Thymus (tissue), 11 donors: ENCODE measurements around the gene PEX26. TPM values are rescaled to one million over a fixed set of nuclear protein-coding genes. Genes with fewer than 3 reads are reported as not detected.
"Not testable (repeated sequence)": the region's sequence is repeated elsewhere in the genome, so short reads cannot be mapped to it uniquely, and the experiment has no call there.

ENCODE experiments used
- DNase-seq, 9 donors: peaks; one replicate each; pipeline ENCODE4 v3.0.0-alpha.2; 2013; ENCODE audit warnings: low spot score in 9 of 9, low read depth in 6 of 9, missing footprints in 1 of 9
- H3K27ac ChIP-seq, 2 donors: one replicate each; pipeline ENCODE4 v1.5.1; 2013; ENCODE audit warnings: control low read depth in 1 of 2, low read depth in 1 of 2, low read length in 1 of 2, mild to moderate bottlenecking in 1 of 2, moderate library complexity in 1 of 2
- H3K27me3 ChIP-seq, 2 donors: one replicate each; pipeline ENCODE4 v1.5.1; 2013; ENCODE audit warnings: low read length in 1 of 2; ENCODE audit not compliant: control insufficient read depth in 2 of 2, insufficient read depth in 1 of 2
- H3K36me3 ChIP-seq, 2 donors: one replicate each; pipeline ENCODE4 v1.5.1; 2013; ENCODE audit warnings: low read length in 1 of 2, mild to moderate bottlenecking in 1 of 2, moderate library complexity in 1 of 2; ENCODE audit not compliant: control insufficient read depth in 2 of 2, insufficient read depth in 2 of 2
- H3K4me1 ChIP-seq, 2 donors: one replicate each; pipeline ENCODE4 v1.5.1; 2013; ENCODE audit warnings: low read length in 2 of 2; ENCODE audit not compliant: control insufficient read depth in 2 of 2, insufficient read depth in 2 of 2
- H3K4me3 ChIP-seq, 2 donors: one replicate each; pipeline ENCODE4 v1.5.1; 2013; ENCODE audit warnings: low read length in 2 of 2, control low read depth in 1 of 2, mild to moderate bottlenecking in 1 of 2
- H3K9me3 ChIP-seq, 2 donors: one replicate each; pipeline ENCODE4 v1.5.1; 2013; ENCODE audit warnings: low read length in 1 of 2, mild to moderate bottlenecking in 1 of 2; ENCODE audit not compliant: control insufficient read depth in 2 of 2, insufficient read depth in 1 of 2
- WGBS: extraction: QIAGEN DNeasy Blood & Tissue Kit; methylation state at CpG from one replicate; pipeline ENCODE4 v1.1.7; 2013; 5-methylcytosine and 5-hydroxymethylcytosine counted together
- polyA plus RNA-seq: library from polyadenylated mRNA; stranded (reverse); fragments of 200-250 nt; gene quantifications from one replicate; pipeline ENCODE4 v1.2.3, GENCODE V29; 2013
- total RNA-seq: library from RNA; stranded (reverse); fragments of 120-200 nt; gene quantifications from one replicate; pipeline ENCODE4 v1.2.4, GENCODE V29; 2013
- donor health status: healthy.

The PEX26 gene
- total and polyA plus RNA-seq, 2 donors: 10.9 to 16.0 TPM

DNA sequence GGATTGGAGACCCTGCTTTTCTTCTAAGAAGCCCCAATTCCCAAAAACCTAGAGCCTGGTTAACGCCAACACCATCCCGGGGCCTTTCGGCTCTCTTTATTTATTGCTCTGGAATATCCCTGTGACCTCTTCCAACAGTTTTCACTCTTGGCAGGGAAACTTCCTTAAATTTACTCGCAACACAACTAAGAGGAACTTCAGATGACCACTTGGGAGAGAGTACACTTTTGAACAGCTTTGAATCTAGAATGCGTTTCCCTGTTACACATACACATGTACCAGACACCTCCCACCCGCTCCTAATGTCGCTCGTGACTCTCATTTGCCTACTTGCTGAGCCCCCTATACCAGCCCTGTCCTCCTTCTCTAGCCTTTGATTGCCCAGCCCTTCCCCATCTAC, 52.2 kb downstream of the PEX26 start:
- Histone ChIP-seq H3K27ac (no peak overlapping the region), H3K27me3 (no peaks in the 10 kb centered on the region), H3K9me3 (peaks cover 0 to 1% of the 10 kb centered on the region in 2 donors), H3K4me1 (no peaks in the 10 kb centered on the region), H3K36me3 (no peaks in the 10 kb centered on the region), H3K4me3 (no peak overlapping the region)
- WGBS: 97% methylated on average over 8 of the region's 8 CpGs
- no peak for DNase-seq

DNA sequence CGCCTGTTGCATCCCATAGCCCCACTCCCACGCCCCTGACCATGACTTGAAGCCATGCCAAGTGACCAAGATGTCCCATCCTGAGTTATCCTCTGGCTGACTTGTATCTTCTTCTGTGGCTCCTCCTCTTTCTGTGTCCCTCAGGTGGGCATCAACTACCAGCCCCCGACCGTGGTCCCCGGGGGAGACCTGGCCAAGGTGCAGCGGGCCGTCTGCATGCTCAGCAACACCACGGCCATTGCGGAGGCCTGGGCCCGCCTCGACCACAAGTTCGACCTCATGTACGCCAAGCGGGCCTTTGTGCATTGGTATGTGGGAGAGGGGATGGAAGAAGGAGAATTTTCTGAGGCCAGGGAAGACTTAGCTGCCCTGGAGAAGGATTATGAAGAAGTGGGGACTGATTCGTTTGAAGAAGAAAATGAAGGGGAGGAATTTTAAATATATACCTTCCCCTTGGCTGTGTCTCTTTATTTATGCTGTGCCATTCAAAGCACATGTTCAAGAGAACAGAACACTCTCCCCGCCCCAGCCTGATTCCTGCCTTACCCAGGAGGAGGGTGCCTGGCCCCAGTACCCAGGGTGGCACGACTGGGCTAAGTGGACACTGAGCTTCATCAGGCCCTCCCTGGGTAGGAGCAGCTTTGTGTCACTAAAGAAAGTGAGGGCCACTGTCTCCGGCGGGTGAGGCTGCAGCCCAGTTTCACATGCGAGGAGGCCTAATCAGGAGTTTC, 53.1 kb downstream of the PEX26 start:
- 97% methylated on average over 20 of the region's 20 CpGs for WGBS
- DNase-seq: no peak
- H3K9me3 ChIP-seq: peaks cover 0 to 1% of the 10 kb centered on the region in 2 donors
- no peaks in the 10 kb centered on the region for H3K27me3 ChIP-seq
- H3K36me3 ChIP-seq: no peaks in the 10 kb centered on the region
- no peaks in the 10 kb centered on the region for H3K4me1 ChIP-seq
- H3K27ac ChIP-seq: no peak overlapping the region
- no peak overlapping the region for H3K4me3 ChIP-seq

DNA sequence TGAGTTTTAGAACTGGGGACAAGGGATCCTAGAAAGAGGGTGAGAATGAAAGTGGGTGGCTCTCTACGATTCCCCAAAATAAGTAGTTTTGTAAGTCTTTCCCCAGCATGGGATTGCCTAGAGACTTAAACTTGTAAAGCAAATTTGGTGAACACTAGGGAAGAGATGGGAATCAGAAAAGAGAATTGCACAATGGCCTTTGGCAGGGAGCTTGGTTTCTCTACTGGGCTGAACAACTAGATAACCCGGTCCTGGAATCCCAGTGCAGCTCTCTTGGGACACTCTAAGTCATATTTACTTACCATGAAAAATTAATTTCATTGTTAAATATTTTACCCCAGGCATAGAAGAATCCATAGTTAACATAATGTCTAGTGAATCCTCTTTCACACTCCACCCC, 55.7 kb downstream of the PEX26 start:
- peaks cover 0 to 1% of the 10 kb centered on the region in 2 donors for H3K9me3 ChIP-seq
- 96% methylated on average over 2 of the region's 2 CpGs for WGBS

DNA sequence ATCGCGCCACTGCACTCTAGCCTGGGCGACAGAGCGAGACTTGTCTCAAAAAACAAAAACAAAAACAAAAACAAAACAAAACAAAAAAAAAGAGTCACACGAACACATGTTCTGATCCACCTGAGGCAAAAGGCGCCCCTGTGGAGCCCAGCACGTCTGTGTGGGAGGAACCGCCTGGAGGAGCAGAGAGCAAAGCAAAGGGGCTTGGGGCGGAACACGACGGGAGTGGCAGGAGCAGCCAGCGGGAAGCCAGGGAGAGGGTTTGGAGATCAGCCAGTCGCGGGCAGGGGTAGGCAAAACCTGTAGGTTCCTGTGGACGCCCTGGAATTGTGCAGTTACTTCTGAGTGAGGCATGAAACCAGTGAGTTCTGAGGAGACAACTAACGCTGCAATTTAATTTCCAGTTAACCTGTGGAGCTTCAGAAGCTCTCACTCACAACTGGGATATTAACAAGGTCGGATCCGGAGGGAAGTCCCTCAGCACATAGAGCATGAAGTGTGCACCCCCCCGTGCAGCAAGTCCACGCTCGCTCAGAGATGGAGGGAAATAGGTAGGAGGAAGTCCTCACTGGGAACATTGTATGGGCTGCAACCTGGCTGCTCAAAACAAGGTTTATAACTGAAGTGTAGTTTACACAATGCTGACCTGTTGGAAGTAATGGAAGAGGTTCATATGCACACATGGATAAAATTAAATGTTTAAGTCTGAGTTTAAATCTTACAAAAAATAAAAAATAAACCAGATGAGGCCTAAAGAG, 59.0 kb downstream of the PEX26 start:
- H3K4me1 ChIP-seq: no peaks in the 10 kb centered on the region
- H3K27me3 ChIP-seq: no peaks in the 10 kb centered on the region
- H3K9me3 ChIP-seq: no peaks in the 10 kb centered on the region
- H3K27ac ChIP-seq: no peak overlapping the region
- H3K36me3 ChIP-seq: no peaks in the 10 kb centered on the region
- WGBS: 91% methylated on average over 21 of the region's 21 CpGs
- DNase-seq: no peak
- H3K4me3 ChIP-seq: no peak overlapping the region

More for the DNA sequence above, 55.7 kb downstream of the PEX26 start:
- H3K4me3 ChIP-seq: no peak overlapping the region
- H3K4me1 ChIP-seq: no peaks in the 10 kb centered on the region
- H3K36me3 ChIP-seq: no peaks in the 10 kb centered on the region
- H3K27me3 ChIP-seq: no peaks in the 10 kb centered on the region
- no peak overlapping the region for H3K27ac ChIP-seq
- DNase-seq: no peak

DNA sequence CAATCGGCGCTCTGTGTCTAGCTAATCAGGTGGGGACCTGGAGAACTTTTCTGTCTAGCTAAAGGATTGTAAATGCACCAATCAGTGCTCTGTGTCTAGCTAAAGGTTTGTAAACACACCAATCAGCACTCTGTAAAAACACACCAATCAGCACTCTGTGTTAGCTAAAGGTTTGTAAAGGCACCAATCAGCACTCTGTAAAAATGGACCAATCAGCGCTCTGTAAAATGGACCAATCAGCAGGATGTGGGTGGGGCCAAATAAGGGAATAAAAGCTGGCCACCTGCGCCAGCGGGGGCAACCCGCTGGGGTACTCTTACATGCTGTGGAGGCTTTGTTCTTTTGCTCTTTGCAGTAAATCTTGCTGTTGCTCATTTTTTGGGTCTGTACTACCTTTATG, 63.2 kb downstream of the PEX26 start:
- H3K4me1 ChIP-seq, H3K9me3 ChIP-seq, H3K27me3 ChIP-seq, H3K36me3 ChIP-seq, H3K4me3 ChIP-seq, DNase-seq, H3K27ac ChIP-seq: not testable (repeated sequence)
- WGBS: 98% methylated on average over 6 of the region's 6 CpGs

DNA sequence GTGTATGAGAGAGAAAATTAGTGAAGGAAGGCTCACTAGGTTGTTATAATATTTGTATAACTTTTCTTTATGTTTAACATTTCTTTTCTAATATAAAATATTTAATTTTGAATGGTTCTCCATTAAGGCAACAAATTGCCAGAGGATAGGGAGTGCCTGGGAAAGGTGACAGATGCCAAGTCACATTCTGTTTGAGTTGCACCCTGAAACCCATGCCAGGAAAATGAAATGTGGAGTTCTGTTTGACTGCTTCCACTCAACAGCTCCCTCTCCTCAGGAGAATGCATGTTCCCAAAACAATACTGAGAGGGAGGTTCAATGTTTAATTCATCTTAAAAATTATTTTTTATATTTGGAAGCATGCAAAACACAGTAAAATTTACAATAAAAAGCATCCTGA, 66.3 kb downstream of the PEX26 start:
- DNase-seq: no peak
- Histone ChIP-seq H3K27ac (no peak overlapping the region), H3K27me3 (no peaks in the 10 kb centered on the region), H3K36me3 (no peaks in the 10 kb centered on the region), H3K9me3 (no peaks in the 10 kb centered on the region), H3K4me1 (peaks cover 0 to 2% of the 10 kb centered on the region in 2 donors), H3K4me3 (no peak overlapping the region)

DNA sequence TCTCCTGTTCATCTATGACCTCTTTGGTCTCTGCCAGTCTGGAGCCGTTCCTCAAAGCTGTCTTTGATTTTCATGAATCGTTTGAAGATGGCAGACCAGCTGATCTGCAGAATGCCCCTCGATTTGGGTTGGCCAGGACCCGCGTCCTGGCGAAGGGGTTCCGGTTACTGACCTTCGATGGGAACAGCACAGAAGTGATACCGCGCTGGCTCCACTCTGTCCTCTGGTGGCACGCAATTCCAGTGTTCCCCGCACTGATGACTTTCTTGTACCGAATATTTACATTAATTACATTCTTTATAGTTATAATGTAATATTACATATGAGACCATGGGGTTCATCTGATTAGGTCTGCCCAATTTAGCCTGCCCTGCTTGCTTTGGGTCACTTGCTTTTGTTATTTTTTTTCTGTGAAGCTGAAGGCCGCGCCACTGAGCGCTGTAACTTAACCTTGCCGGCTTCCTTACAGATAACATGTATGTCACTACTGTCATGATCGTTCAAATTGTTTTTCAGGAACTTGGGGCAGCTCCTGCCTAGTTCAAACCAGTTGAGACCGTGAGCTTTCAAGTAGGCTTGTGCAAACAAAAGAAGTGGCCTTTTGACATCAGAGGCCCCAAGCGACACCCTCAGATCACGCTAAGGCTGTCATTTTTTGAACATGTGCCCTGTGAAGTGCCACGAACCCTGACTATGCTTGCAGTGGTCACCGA, 68.0 kb downstream of the PEX26 start:
- H3K9me3 ChIP-seq: no peaks in the 10 kb centered on the region
- H3K4me3 ChIP-seq: no peak overlapping the region
- H3K27ac ChIP-seq: no peak overlapping the region
- H3K36me3 ChIP-seq: no peaks in the 10 kb centered on the region
- no peak for DNase-seq
- H3K27me3 ChIP-seq: no peaks in the 10 kb centered on the region
- 95% methylated on average over 23 of the region's 23 CpGs for WGBS
- H3K4me1 ChIP-seq: peaks cover 0 to 10% of the 10 kb centered on the region in 2 donors

DNA sequence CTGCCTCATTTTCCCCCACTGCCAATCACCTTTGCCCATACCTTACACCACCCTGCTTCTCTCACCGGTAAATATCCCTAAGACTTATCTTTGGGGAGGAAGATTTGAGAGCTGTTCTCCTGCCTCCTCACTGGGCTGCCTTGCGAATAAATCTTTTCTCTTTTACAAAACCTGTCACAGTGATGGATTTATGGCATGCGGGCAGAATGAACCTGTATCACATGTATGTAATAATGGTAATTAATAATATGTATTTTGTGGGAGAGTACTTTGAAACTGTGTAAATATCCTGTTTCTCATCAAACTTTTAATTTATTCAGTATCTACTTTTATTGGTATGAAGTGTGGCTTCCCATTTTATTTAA, 68.6 kb downstream of the PEX26 start:
- H3K4me1 ChIP-seq: peaks cover 0 to 10% of the 10 kb centered on the region in 2 donors
- DNase-seq: no peak
- no peaks in the 10 kb centered on the region for H3K27me3 ChIP-seq

DNA sequence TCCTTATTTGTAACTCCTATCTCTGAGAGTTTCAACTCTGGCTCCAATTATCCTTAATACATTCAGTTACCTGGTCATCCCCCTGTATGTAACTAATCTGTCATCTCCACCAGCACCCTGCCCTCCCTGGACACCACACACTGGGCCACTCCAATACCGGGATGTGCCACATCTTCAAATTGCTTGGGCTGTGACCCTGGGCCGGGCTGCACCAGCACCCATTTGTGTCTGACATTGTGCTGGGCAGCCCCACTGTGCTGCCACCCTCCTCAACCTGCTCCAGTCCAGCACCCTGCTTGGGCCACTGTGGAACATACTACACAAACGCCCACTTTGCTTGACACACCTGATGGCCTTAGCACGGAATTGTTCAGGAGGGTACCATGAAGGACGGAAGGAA, 70.0 kb downstream of the PEX26 start:
- Histone ChIP-seq H3K4me1 (peaks cover 3 to 17% of the 10 kb centered on the region in 2 donors), H3K36me3 (no peaks in the 10 kb centered on the region), H3K4me3 (no peak overlapping the region), H3K9me3 (no peaks in the 10 kb centered on the region), H3K27me3 (no peaks in the 10 kb centered on the region), H3K27ac (no peak overlapping the region)
- no peak for DNase-seq
- 97% methylated on average over 5 of the region's 5 CpGs for WGBS

More for the DNA sequence above, 68.6 kb downstream of the PEX26 start:
- WGBS: 96% methylated on average over 3 of the region's 3 CpGs
- no peaks in the 10 kb centered on the region for H3K36me3 ChIP-seq
- no peaks in the 10 kb centered on the region for H3K9me3 ChIP-seq
- H3K4me3 ChIP-seq: no peak overlapping the region
- H3K27ac ChIP-seq: no peak overlapping the region
